ENCODE results near the gene ARHGAP15.

Gene ARHGAP15

GRCh38 chr2:143499061-143499460, 369.8 kb downstream of the ARHGAP15 start:
- TF ChIP-seq CTCF (conservative IDR thresholded peaks at IDR 0.05; ENCODE audit: low read depth): no peak
- H3K27ac ChIP-seq: no peak overlapping the region
- POLR2A ChIA-PET (ENCODE audit: low non-redundant PET): no interaction called here
- CTCF ChIA-PET: interaction anchor here (0.6 kb wide), 1 partner anchor 1484 kb away, joined by 3 read pairs; no protein-coding TSS in a partner anchor
- DNase-seq (ENCODE audit: low spot score): no peak

- no peak overlapping the region for H3K27ac ChIP-seq
- TF ChIP-seq CTCF (conservative IDR thresholded peaks at IDR 0.05; ENCODE audit: low read depth): no peak
- ChIA-PET CTCF (interaction anchor here (0.5 kb wide), 1 partner anchor 719 kb away, joined by 3 read pairs; no protein-coding TSS in a partner anchor), POLR2A (ENCODE audit: low non-redundant PET) (no interaction called here)
- DNase-seq (ENCODE audit: low spot score): no peak
Measured at GRCh38 chr2:143501106-143501676, 372.0 kb downstream of the ARHGAP15 start.

GRCh38 chr2:143503280-143503679, 374.1 kb downstream of the ARHGAP15 start:
- POLR2A ChIA-PET (ENCODE audit: low non-redundant PET): no interaction called here
- TF ChIP-seq CTCF (conservative IDR thresholded peaks at IDR 0.05; ENCODE audit: low read depth): no peak
- CTCF ChIA-PET: no interaction called here
- DNase-seq (ENCODE audit: low spot score): no peak
- no peak overlapping the region for H3K27ac ChIP-seq

GRCh38 chr2:143504397-143504796, 375.2 kb downstream of the ARHGAP15 start:
- H3K27ac ChIP-seq: no peak overlapping the region
- ChIA-PET CTCF (no interaction called here), POLR2A (ENCODE audit: low non-redundant PET) (no interaction called here)
- TF ChIP-seq CTCF (conservative IDR thresholded peaks at IDR 0.05; ENCODE audit: low read depth): no peak
- no peak for DNase-seq (ENCODE audit: low spot score)

- no peak overlapping the region for H3K27ac ChIP-seq
- POLR2A ChIA-PET (ENCODE audit: low non-redundant PET): no interaction called here
- CTCF ChIA-PET: no interaction called here
- no peak for TF ChIP-seq CTCF (conservative IDR thresholded peaks at IDR 0.05; ENCODE audit: low read depth)
- DNase-seq (ENCODE audit: low spot score): no peak
Measured at GRCh38 chr2:143505542-143505941, 376.3 kb downstream of the ARHGAP15 start.

- TF ChIP-seq CTCF (conservative IDR thresholded peaks at IDR 0.05; ENCODE audit: low read depth): no peak
- DNase-seq (ENCODE audit: low spot score): no peak
- no peak overlapping the region for H3K27ac ChIP-seq
- ChIA-PET POLR2A (ENCODE audit: low non-redundant PET) (no interaction called here), CTCF (no interaction called here)
Measured at GRCh38 chr2:143513081-143513480, 383.9 kb downstream of the ARHGAP15 start.

All from RWPE1 (cell line).